HL-60 (cell line): Measurements from ENCODE around the gene FBXO33.

Experiments used
- DNase-seq, 2 experiments: peaks; one replicate each; pipeline ENCODE4 v3.0.0-alpha.2; 2010 to 2020; ENCODE audit warnings: low read depth in 1 of 2, low spot score in 1 of 2
- H3K27ac ChIP-seq: fragments of 250-450 bp; sonication (Bioruptor Pico); replicated peaks from 2 replicates; pipeline ENCODE4 v1.5.1; 2020; ENCODE audit warnings: mild to moderate bottlenecking, moderate library complexity
- H3K27me3 ChIP-seq: fragments of 250-450 bp; sonication (Bioruptor Pico); 2 replicates; pipeline ENCODE4 v1.5.1; 2021; ENCODE audit warnings: mild to moderate bottlenecking, moderate library complexity; ENCODE audit not compliant: insufficient read depth, poor library complexity, severe bottlenecking
- H3K4me3 ChIP-seq: replicated peaks from 2 replicates; pipeline ENCODE4 v1.5.1; 2011; ENCODE audit warnings: mild to moderate bottlenecking, control low read depth, low read length; ENCODE audit not compliant: insufficient read depth
- CTCF ChIP-seq: IDR thresholded peaks from one replicate; pipeline ENCODE4 v1.5.1; 2011; ENCODE audit warnings: low read length, control low read depth, inconsistent platforms; ENCODE audit not compliant: insufficient read depth
- GABPA ChIP-seq: IDR thresholded peaks from 2 replicates; pipeline ENCODE4 v1.6.1; 2012; ENCODE audit warnings: low read depth
- POLR2AphosphoS5 ChIP-seq: IDR thresholded peaks from 2 replicates; pipeline ENCODE4 v1.6.1; 2012; ENCODE audit warnings: low read depth
- REST ChIP-seq: IDR thresholded peaks from 2 replicates; pipeline ENCODE4 v1.6.1; 2012; ENCODE audit warnings: low read depth; ENCODE audit not compliant: insufficient replicate concordance
- SPI1 ChIP-seq: IDR thresholded peaks from 2 replicates; pipeline ENCODE4 v1.6.1; 2012; ENCODE audit warnings: low read depth, mild to moderate bottlenecking, borderline replicate concordance

The FBXO33 gene

DNA sequence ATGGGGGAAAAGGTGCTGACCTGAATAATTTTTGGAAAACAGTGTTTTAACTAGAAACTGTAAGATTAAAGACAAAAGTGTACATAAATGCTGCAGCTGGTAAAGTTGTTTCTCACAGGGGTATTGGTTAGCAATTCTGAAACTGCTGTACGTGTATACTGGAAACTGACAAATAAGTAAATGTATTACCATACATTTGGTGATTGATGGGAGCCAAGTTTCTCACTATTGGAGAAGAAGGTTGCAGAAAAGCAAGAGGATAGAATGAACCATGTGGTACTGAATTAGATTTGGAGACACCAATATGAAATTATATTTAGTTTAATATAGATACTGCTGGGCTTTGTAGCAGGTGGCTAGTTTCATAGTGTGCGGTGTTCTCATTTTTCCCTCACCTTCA is 19.6 kb upstream of the FBXO33 start:
- H3K27ac ChIP-seq: no peak overlapping the region
- TF ChIP-seq CTCF: no peak
- TF ChIP-seq GABPA: no peak
- no peak for TF ChIP-seq SPI1
- TF ChIP-seq POLR2AphosphoS5: no peak
- no peak for TF ChIP-seq REST
- H3K27me3 ChIP-seq: no peaks in the 10 kb centered on the region
- DNase-seq: no peak
- H3K4me3 ChIP-seq: no peak overlapping the region

DNA sequence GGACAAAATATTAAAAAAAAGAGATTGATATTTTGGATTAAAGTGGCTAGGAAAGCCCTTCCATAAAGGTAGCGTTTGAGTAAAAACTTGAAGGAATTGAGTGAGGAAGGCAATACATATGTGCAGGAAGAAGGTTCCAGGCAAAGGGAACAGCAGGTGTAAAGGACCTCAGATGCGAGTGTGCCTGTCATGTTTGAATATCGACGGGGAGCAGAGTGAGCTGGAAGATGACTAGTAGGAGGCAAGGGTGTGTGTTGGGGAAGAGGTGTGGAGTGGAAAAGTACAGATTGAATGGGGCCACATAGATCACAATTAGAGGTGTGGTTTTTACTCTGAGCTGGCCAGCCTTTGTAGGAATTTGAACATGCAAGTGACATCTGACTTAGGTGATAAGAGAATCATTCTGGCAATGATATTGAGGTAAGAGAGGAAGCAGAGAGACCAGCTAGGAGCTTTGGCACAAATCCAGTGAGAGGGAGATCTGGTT is 15.0 kb upstream of the FBXO33 start:
- no peak overlapping the region for H3K27ac ChIP-seq
- DNase-seq: no peak
- no peaks in the 10 kb centered on the region for H3K27me3 ChIP-seq
- TF ChIP-seq SPI1: no peak
- no peak for TF ChIP-seq CTCF
- no peak for TF ChIP-seq POLR2AphosphoS5
- TF ChIP-seq REST: no peak
- no peak for TF ChIP-seq GABPA
- no peak overlapping the region for H3K4me3 ChIP-seq

DNA sequence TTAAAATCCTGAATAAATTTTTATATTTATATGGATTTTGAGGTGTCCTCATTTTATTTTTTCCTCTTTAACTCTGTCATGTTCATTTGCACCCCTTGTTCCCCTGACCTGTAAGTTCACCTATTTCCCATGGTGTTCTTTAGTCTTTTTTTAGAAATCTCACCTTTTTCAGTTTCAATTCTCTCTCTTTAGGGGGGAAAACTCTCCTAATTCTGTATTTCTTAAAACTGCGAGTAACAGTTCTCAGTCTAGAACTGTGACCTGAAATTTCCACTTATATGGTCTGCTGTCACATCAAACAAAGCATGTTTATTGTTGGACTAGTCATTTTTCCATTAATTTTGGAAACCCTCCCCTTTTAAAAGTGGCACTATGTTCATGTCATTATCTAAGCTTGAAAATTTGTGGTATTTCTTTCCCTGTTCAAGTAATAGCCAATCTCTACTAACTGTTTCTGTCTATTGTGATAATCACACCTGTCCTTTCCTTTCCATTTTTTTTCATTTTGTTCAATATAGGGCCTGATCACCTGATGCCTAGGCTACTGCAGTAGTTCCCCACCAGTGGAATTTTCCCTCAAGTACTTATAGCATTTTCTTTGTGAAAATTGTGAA is 14.0 kb upstream of the FBXO33 start:
- H3K4me3 ChIP-seq: no peak overlapping the region
- TF ChIP-seq CTCF (no peak), SPI1 (no peak), POLR2AphosphoS5 (no peak), GABPA (no peak), REST (no peak)
- no peak for DNase-seq
- no peak overlapping the region for H3K27ac ChIP-seq
- H3K27me3 ChIP-seq: no peaks in the 10 kb centered on the region
